Jurkat, Clone E6-1 (cell line): Measurements from ENCODE around the gene FGD5. TPM values are rescaled to one million over a fixed set of nuclear protein-coding genes. Genes with fewer than 3 reads are reported as not detected.
A peak's percentile ranks its signal among the peaks of the same experiment; 100 is the strongest.

ENCODE experiments used
- DNase-seq: peaks from one replicate; pipeline ENCODE4 v3.0.0-alpha.2; 2011; ENCODE audit warnings: low read depth, low spot score
- H3K4me3 ChIP-seq: 2 replicates; pipeline ENCODE4 v1.5.1; 2011; ENCODE audit warnings: mild to moderate bottlenecking, low read length, control low read depth, moderate library complexity
- polyA plus RNA-seq: library from polyadenylated mRNA; unstranded; fragments of >200 nt; gene quantifications from one replicate; pipeline ENCODE4 v1.2.1, GENCODE V29; 2012; ENCODE audit warnings: missing spikeins; ENCODE audit not compliant: insufficient read length, insufficient read depth

The FGD5 gene, protein sequence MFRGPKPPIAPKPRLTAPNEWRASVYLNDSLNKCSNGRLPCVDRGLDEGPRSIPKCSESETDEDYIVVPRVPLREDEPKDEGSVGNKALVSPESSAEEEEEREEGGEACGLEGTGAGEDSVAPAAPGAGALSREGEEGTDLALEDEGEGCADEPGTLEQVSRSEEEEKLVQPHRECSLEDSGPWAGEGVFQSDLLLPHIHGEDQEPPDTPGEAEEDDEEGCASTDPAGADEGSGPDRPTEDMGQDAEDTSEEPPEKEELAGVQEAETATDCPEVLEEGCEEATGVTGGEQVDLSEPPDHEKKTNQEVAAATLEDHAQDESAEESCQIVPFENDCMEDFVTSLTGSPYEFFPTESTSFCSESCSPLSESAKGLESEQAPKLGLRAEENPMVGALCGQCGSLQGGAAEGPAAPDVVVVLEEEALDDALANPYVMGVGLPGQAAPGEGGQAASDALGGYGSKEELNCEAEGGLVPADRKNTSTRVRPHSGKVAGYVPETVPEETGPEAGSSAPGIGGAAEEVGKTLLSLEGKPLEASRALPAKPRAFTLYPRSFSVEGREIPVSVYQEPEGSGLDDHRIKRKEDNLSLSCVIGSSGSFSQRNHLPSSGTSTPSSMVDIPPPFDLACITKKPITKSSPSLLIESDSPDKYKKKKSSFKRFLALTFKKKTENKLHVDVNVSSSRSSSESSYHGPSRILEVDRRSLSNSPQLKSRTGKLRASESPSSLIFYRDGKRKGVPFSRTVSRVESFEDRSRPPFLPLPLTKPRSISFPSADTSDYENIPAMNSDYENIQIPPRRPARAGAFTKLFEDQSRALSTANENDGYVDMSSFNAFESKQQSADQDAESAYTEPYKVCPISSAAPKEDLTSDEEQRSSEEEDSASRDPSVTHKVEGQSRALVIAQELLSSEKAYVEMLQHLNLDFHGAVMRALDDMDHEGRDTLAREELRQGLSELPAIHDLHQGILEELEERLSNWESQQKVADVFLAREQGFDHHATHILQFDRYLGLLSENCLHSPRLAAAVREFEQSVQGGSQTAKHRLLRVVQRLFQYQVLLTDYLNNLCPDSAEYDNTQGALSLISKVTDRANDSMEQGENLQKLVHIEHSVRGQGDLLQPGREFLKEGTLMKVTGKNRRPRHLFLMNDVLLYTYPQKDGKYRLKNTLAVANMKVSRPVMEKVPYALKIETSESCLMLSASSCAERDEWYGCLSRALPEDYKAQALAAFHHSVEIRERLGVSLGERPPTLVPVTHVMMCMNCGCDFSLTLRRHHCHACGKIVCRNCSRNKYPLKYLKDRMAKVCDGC (N-terminal part only)
- 2.5 TPM for polyA plus RNA-seq

DNA sequence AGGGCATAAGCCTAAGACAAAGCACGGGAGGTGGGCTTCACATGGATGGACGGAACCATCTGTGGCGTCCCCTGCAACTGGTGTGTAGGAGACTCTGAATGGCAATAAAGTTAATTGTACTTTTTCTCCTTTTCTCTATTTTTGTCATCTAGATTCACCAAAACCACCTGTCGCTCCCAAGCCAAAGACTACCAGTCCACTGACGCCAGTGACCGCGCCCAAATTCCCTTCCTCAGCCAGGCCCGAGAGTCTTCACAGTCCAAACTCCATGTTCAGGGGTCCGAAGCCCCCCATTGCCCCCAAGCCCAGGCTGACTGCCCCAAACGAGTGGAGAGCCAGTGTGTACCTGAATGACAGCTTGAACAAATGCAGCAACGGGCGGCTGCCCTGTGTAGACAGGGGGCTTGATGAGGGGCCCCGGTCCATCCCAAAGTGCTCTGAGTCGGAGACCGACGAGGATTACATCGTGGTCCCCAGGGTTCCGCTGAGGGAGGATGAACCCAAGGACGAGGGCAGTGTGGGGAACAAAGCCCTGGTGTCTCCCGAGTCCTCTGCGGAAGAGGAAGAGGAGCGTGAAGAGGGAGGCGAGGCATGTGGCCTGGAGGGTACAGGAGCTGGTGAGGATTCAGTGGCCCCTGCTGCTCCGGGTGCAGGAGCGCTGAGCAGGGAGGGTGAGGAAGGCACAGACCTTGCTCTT, at the start of gene FGD5:
FGD5 (plus strand) TSS at position 159 of the 697 bp plus-strand sequence; CDS start at position 269, 110 bp downstream.
- no peak for DNase-seq

DNA sequence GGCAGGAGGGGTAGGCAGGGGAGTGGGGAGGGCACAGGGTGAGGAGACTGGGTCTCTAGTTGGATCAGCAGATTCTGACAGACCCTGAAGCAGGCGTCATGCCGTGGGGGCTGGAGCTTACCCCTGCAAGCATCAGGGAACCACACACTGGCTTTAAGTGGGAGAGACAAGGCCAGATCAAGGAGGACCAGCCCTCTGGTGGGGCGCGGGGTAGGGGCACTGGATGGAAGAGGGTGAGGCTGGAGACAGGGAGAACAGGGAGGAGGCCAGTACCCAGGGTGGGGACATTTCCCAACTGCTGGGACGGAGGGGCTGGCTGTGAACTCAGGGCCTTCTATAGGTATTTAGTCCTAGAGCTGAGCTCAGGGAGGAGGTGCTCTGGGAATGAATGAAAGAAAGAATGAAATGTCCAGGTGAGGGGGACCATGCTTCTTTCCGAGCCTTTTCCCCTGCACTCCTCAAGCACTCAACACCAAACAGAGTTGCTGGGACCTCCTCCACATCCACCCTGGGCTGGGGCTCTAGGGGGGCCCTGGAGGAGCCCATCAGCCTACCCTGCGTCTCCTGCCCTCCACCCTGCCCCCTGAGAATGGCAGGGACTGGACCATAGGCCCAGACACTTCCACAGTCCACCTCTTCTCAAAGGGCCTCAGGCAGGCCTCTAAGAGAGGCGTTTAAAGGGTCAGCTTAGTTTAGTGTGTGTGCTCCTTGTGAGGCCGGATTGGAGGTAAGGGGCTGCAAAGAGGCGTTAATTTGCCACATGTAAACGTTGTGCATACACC, 49.0 kb upstream of the FGD5 start:
- no peak overlapping the region for H3K4me3 ChIP-seq
- no peak for DNase-seq

More for the DNA sequence above, at the start of gene FGD5:
- H3K4me3 ChIP-seq: no peak within 1 kb of the TSS

DNA sequence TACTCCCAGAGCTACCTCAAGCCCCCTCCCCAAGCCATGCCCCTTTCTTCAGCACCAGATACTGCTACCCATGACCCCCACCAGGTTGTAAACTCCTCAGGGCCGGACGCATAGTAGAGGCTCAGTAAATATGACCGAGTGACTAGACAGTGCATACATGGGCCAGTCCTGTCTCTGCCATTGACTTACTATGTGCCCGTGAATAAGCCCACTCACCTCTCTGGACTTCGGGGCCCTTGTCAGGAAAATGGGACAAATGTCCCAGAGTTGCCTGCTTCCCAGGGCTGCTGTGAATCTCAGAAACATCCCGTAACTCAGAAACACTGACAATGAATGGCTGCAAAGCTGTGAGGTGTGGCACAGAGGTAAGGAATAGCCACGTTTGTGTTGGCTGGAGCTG, 48.2 kb upstream of the FGD5 start:
- no peak for DNase-seq
- H3K4me3 ChIP-seq: no peak overlapping the region

DNA sequence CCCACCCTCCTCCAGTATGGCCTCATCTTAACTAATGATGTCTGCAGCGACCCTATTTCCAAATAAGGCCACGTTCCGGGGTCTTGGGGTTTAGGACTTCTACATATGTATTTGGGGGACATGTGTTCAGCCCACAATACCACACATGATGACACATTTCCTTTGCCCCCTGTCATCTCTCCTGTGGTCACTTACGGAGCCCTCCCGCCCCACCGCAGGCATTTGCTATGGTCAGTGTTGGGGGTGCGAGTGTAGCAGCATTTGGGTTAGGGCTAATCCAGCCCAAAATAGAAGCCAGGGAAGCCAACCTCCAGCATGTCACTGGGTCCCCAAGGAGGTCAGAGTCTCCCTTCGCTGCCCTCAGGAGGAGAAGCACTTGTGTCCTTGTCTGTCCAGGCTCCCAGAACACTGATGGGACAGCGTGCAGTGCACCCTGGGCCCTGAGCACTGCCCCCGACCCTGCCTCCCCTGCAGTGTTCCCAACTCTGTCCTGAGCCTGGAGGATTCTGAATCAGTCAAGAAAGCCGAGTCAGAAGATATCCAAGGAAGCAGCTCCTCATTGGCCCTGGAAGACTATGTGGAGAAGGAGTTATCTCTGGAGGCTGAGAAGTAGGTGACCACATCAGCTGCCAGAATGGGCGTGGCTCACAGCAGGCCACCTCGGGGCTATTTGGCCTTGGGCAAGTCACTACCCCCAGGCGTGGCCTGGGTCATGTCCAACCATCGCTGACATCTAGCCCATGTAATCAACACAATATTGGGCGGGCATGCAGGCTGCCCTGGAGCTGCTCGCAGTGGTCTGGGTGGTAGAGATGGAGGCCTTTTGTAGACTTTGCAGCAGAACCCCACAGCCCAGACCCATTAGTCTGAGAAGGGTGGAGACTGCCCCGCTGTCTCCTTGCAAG, 46.9 kb upstream of the FGD5 start:
- DNase-seq: no peak
- no peak overlapping the region for H3K4me3 ChIP-seq

DNA sequence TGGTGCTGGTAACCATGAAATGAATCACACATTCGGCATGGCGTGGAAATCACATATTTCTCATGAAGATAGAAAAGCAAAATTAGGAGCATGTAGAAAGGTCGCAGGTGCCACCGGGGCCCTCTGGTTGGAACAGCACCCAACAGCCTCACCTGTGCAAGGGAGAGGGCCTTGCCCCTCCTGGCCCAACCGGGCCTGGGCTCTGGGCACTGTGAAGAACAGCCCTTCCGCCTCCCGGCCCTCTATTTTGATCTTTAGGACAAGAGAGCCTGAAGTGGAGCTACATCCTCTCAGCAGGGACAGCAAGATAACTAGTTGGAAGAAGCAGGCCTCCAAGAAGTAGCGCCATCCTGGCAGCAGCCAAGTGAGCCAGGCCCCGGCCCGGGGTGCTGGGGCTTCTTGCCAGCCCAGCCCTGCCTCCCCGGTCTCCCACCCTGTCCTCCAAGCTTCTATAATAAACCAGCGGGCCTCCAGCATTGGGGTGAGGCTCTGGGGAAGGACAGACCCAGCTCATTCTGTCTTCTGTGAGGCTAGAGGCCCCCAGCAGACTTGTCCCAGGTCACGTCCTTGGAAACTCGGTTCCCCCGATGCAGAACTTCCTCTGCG, 46.1 kb upstream of the FGD5 start:
- no peak overlapping the region for H3K4me3 ChIP-seq
- no peak for DNase-seq

DNA sequence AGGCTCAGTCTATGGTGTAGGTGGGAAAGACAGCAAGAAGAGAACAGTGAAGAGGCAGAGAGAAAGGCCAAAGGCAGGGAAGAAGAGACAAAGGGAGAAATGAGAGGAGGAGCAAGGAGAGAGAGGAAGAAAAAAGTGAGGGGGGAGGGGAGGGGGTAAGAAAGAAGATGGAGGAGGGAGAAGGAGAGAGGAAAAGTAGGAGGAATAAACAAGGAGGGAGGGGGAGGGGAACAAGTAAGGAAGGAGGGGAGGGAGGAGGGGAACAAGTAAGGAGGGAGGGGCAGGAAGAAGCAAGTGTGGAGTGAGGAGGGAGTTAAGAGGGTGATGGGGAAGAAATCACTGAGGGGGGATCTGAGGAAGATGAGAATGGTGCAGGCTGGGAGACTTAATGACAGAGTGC, 45.5 kb upstream of the FGD5 start:
- no peak for DNase-seq
- no peak overlapping the region for H3K4me3 ChIP-seq

DNA sequence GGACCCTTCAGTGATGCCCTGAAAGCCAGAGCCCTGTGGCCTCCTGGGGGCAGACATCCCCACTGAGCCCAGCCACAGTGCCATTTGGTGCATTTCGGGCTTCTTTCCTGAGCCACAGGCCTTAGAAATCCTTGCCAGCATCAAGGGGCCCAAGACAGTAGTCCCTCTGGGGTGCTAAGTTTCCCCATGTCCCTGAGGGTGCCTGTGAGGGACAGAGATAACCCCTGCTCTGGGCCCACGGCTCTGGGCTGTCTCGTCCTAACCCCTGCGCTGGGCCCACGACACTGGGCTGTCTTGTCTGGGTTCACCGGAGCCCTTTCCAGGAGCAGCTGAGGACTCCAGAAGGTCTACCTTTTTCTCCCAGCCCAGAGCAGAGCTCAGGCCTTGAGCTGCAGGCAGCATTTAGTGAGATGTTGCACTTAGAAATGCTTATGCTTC, 45.1 kb upstream of the FGD5 start:
- no peak for DNase-seq
- no peak overlapping the region for H3K4me3 ChIP-seq

DNA sequence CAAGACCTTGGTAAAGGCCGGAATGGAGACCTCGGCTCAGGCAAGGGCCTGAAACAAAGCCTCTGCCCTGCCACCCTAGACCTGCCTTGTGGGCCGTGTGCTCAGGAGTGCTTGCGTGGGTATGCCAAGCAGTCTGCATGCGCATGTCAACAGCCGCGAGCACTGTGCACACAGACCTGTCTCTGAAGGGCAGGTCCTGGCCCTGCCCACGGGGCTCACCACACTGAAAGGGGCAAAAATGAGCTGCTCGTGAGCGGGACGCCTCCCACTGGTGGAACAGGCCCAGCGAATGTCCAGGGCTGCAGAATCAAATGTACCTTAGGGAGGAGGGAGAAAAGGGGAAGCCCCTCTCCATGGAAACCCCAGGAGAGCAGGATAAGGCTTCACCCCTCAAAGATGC, 44.3 kb upstream of the FGD5 start:
- no peak for DNase-seq
- H3K4me3 ChIP-seq: no peak overlapping the region

DNA sequence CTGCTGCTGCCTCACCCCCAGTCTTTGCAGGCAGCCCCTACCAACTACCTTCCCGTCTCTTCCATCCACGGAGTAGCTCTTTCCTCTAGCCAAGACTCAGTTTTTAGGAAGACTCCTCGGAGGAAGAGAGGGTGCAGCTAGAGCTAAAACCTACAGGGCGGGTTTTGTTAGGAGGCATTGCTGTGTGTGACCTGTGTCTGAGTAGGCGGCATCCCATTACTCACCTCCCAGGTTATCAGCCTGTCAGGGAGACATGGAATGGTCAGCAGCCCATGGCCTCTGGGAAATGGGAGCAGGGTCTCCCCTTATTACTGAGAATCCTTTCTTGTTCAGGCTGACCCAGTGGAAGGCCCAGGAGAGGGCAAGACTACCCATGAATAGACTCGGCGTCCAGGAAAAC, 43.8 kb upstream of the FGD5 start:
- no peak for DNase-seq
- H3K4me3 ChIP-seq: no peak overlapping the region

DNA sequence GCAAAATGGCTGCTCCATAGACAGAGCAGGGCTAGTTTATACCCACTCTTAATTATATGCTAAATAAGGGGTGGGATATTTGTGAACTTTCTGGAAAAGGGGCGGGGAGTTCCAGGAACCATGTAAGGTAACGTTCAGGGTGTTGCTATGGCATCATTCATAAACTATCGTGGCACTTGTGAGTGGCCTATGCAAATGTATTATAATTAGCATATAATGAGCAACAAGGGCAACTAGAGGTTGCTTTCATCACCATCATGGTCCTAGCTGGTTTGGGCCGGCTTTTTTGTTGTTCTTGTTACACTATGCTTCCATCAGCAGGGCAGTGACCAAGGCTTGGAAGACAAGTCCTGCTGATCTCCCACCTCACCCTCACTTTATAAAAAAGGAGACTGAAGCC, 43.2 kb upstream of the FGD5 start:
- H3K4me3 ChIP-seq: no peak overlapping the region

DNA sequence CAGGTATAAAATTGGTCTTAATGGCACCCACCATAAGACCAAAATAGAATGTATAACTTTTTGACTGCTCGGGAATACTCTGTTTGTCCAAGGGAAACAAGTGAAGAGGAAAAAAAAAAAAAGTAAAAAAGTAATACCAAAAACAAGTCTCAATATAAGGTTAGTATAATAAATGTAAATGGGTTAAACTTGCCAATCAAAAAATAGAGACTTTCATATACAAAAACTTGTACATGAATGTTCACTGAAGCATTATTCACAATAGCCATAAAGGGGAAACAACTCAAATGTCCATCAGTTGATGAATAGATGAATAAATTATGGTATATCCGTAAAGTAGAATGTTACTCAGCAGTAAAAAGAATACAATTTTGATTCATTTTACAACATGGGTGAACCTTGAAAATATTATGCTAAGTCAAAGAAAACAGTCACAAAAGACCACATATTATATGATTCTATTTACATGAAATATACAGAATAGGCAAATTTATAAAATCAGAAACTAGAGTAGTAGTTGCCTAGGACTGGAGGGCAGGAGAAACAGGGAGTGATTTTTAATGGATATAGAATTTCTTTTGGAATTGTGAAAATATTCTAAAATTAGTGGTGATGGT, 39.6 kb upstream of the FGD5 start:
- DNase-seq: no peak
- no peak overlapping the region for H3K4me3 ChIP-seq

More for the DNA sequence above, 43.2 kb upstream of the FGD5 start:
- DNase-seq: no peak

DNA sequence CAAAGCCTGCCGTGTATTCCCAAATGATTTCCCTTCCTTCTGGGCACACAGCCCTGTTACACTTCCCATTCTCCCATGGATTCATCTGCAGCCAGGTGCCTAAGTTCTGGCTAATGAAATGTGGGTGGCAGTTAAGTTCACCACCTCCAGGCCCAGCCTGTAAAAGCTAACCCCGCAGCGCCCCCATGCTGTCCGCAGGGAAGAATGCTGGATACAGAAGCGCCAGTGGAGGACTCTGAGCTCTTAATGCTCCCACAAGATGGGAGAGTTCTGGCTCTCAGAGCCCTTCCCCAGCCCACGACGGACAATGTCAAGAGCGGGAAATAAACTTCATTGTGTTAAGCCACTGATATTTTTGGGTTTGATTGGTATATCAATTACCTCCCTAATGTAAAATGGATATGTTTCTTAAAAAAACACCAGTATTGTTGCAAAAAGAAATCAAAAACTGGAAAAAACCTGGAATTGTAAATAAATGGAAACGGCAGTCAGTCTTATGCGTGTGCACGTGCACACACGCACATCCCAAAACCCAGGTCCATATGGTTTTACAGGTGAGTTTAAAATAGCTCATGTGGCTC, 37.7 kb upstream of the FGD5 start:
- H3K4me3 ChIP-seq: no peak overlapping the region
- peak; percentile 50 for DNase-seq

DNA sequence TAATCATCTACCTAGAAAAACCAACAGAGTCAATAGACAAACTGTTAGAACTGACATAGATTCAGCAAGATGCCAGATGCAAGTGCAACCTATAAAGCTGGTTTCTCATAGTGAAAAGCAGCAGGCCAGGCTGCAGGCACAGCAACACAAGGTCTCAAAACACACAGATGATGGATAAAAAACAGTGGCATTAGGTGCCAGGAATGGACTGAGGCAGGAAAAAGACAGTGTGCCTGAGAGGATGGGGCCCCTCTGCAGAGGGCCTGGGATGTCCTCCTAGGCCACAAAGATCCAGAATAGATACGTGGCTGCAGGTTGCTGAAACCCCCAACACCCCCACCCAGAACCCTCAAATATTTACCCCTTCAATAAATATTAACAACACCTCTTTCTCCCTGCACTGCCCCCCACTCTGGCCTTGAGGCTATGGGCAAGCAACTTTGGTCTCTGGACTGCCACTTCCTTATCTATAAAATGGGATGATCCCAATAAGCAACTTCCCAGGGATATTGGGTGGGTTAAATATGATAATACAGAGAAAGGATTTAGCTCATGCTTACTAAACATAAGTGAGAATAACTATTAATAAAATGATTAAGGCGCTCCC, 35.2 kb upstream of the FGD5 start:
- H3K4me3 ChIP-seq: no peak overlapping the region
- no peak for DNase-seq

DNA sequence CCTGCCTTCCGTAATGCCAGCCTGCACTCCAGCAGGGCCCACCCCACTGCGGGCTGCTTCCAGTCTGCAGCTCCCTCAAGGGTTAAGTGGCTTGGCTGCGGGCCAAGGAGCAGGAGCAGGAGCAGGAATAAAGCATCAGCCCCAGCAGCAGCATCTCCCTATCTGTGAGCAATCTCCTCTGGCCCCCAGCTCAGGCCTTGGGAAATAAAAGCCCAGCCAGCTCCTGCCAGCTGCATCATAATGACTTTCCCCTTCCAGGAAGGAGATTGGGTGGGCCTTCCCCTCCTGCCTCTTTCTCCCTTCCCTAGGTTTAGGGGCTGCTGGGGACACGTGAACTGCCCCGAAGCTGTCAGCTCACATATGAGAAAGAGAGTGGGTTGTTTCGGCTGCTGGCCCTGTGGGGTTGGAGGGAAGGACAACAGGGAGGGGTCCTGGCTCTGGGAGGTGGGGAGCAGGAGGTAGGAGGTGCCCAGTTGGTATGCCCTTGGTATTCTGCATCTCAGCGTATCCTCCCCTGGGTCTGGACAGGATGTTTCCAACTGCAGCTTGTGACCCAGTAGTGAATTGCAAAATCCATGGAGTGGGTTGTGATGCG, 34.6 kb upstream of the FGD5 start:
- no peak for DNase-seq
- no peak overlapping the region for H3K4me3 ChIP-seq
